ENCODE results near the gene FOXN4.

DNA sequence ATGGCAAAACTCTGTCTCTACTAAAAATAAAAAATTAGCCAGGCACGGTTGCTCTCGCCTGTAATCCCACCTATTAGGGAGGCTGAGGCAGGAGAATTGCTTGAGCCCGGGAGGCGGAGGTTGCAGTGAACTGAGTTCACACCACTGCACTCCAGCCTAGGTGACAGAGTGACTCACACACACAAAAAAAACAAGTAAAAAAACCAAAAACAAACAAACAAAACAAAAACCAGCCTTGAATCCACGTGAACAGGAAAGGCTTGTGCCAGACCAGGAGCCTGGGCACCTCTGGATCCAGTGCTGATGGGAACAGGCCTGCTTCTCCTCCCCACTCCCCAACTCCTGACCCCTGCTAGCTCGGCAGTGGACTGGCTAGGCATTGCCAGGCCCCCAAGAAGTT, 3.5 kb downstream of the FOXN4 start:
- TF ChIP-seq, protein P1, sequence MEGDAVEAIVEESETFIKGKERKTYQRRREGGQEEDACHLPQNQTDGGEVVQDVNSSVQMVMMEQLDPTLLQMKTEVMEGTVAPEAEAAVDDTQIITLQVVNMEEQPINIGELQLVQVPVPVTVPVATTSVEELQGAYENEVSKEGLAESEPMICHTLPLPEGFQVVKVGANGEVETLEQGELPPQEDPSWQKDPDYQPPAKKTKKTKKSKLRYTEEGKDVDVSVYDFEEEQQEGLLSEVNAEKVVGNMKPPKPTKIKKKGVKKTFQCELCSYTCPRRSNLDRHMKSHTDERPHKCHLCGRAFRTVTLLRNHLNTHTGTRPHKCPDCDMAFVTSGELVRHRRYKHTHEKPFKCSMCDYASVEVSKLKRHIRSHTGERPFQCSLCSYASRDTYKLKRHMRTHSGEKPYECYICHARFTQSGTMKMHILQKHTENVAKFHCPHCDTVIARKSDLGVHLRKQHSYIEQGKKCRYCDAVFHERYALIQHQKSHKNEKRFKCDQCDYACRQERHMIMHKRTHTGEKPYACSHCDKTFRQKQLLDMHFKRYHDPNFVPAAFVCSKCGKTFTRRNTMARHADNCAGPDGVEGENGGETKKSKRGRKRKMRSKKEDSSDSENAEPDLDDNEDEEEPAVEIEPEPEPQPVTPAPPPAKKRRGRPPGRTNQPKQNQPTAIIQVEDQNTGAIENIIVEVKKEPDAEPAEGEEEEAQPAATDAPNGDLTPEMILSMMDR (IDR thresholded peaks at IDR 0.05; ENCODE audit: insufficient read depth, low read length): no peak
- TF ChIP-seq, protein P2, sequence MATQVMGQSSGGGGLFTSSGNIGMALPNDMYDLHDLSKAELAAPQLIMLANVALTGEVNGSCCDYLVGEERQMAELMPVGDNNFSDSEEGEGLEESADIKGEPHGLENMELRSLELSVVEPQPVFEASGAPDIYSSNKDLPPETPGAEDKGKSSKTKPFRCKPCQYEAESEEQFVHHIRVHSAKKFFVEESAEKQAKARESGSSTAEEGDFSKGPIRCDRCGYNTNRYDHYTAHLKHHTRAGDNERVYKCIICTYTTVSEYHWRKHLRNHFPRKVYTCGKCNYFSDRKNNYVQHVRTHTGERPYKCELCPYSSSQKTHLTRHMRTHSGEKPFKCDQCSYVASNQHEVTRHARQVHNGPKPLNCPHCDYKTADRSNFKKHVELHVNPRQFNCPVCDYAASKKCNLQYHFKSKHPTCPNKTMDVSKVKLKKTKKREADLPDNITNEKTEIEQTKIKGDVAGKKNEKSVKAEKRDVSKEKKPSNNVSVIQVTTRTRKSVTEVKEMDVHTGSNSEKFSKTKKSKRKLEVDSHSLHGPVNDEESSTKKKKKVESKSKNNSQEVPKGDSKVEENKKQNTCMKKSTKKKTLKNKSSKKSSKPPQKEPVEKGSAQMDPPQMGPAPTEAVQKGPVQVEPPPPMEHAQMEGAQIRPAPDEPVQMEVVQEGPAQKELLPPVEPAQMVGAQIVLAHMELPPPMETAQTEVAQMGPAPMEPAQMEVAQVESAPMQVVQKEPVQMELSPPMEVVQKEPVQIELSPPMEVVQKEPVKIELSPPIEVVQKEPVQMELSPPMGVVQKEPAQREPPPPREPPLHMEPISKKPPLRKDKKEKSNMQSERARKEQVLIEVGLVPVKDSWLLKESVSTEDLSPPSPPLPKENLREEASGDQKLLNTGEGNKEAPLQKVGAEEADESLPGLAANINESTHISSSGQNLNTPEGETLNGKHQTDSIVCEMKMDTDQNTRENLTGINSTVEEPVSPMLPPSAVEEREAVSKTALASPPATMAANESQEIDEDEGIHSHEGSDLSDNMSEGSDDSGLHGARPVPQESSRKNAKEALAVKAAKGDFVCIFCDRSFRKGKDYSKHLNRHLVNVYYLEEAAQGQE (IDR thresholded peaks at IDR 0.05; ENCODE audit: insufficient replicate concordance, low read depth): no peak

Measured in HL-60 (cell line).